Measurements from ENCODE around the gene NPBWR2.

Gene NPBWR2

GRCh38 chr20:64105846-64106434 is 1.4 kb downstream of the NPBWR2 start:
- Histone ChIP-seq H3K27me3 (ENCODE audit: insufficient read depth, poor library complexity, severe bottlenecking) (peaks cover 6% of the 10 kb centered on the region), H3K27ac (replicated peaks) (no peak overlapping the region), H3K4me3 (replicated peaks; ENCODE audit: insufficient read depth, low read length) (no peak overlapping the region)
- no peak for DNase-seq (ENCODE audit: low read depth in 1 of 2, low spot score in 1 of 2)
- TF ChIP-seq CTCF (IDR thresholded peaks at IDR 0.05; ENCODE audit: insufficient read depth, low read length): no peak
- TF ChIP-seq, protein P1, sequence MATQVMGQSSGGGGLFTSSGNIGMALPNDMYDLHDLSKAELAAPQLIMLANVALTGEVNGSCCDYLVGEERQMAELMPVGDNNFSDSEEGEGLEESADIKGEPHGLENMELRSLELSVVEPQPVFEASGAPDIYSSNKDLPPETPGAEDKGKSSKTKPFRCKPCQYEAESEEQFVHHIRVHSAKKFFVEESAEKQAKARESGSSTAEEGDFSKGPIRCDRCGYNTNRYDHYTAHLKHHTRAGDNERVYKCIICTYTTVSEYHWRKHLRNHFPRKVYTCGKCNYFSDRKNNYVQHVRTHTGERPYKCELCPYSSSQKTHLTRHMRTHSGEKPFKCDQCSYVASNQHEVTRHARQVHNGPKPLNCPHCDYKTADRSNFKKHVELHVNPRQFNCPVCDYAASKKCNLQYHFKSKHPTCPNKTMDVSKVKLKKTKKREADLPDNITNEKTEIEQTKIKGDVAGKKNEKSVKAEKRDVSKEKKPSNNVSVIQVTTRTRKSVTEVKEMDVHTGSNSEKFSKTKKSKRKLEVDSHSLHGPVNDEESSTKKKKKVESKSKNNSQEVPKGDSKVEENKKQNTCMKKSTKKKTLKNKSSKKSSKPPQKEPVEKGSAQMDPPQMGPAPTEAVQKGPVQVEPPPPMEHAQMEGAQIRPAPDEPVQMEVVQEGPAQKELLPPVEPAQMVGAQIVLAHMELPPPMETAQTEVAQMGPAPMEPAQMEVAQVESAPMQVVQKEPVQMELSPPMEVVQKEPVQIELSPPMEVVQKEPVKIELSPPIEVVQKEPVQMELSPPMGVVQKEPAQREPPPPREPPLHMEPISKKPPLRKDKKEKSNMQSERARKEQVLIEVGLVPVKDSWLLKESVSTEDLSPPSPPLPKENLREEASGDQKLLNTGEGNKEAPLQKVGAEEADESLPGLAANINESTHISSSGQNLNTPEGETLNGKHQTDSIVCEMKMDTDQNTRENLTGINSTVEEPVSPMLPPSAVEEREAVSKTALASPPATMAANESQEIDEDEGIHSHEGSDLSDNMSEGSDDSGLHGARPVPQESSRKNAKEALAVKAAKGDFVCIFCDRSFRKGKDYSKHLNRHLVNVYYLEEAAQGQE (IDR thresholded peaks at IDR 0.05; ENCODE audit: insufficient replicate concordance, low read depth): no peak
- TF ChIP-seq GABPA (IDR thresholded peaks at IDR 0.05; ENCODE audit: low read depth): no peak
- TF ChIP-seq SPI1 (IDR thresholded peaks at IDR 0.05; ENCODE audit: borderline replicate concordance, low read depth): no peak
- TF ChIP-seq POLR2AphosphoS5 (IDR thresholded peaks at IDR 0.05; ENCODE audit: low read depth): no peak

DNA sequence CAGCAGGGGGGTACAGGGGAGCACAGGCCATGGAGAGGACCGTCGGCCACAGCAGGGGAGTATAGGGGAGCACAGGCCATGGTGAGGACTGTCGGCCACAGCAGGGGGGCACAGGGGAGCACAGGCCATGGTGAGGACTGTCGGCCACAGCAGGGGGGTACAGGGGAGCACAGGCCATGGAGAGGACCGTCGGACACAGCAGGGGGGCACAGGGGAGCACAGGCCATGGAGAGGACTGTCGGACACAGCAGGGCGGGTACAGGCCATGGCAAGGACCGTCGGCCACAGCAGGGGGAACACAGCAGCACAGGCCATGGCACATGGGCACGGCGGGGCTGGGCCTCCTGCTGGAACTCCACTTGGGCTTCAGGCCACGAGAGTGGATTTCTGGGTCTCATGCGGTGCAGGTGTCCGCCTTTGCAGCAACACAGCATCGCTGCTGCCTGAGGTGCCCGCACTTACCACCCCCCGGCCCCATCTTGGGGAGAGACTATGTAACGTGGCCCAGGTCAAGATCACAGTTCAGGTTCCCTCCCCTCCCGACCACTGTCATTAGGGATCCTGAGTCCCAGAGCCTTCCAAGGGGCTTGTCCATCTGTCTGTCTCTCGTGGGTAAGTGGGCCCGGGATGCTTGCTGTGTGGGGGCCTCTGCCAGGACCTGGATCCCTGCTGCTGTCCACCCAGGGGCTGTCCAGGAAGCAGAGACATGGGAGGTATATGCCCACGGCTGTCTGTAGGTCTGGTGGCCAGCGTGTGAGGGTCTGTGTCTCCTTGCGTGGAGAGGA is 2.5 kb downstream of the NPBWR2 start:
- H3K4me3 ChIP-seq (replicated peaks; ENCODE audit: insufficient read depth, low read length): no peak overlapping the region
- no peak for DNase-seq (ENCODE audit: low read depth in 1 of 2, low spot score in 1 of 2)
- TF ChIP-seq POLR2AphosphoS5 (IDR thresholded peaks at IDR 0.05; ENCODE audit: low read depth): no peak
- TF ChIP-seq SPI1 (IDR thresholded peaks at IDR 0.05; ENCODE audit: borderline replicate concordance, low read depth): no peak
- TF ChIP-seq, protein P1 (IDR thresholded peaks at IDR 0.05; ENCODE audit: insufficient replicate concordance, low read depth): no peak
- TF ChIP-seq GABPA (IDR thresholded peaks at IDR 0.05; ENCODE audit: low read depth): no peak
- TF ChIP-seq CTCF (IDR thresholded peaks at IDR 0.05; ENCODE audit: insufficient read depth, low read length): no peak
- H3K27ac ChIP-seq (replicated peaks): no peak overlapping the region
- H3K27me3 ChIP-seq (ENCODE audit: insufficient read depth, poor library complexity, severe bottlenecking): peaks cover 6% of the 10 kb centered on the region

DNA sequence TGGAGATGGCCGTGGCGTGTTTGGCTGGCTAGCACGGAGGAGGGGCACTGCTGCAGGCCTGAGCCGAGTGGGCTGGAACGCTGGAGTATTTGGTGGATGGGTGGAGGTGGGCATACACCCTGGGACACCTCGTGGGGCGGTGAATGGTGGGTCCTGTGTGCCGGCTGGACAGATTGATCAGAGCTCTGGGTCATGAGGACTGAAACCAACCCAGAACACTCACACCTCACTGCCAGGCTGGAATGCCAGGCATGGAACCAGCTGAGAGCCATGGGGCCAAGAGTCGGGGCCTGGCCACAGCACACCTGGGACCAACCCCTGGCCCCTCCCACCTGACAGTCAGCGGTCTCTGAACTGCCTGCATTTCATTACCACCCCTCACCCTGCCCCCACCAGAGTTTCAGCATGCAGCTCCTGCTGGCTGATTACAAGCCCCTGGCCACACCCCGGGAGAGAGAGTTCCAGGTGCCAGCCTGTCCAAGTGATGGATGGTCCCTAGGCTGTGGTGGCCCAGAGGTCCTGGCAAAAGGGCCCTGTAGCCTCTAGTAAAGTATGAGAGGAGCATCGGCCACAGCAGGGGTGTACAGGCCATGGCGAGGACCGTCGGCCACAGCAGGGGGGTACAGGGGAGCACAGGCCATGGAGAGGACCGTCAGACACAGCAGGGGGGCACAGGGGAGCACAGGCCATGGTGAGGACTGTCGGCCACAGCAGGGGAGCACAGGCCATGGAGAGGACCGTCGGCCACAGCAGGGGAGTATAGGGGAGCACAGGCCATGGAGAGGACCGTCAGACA is 3.3 kb downstream of the NPBWR2 start:
- Histone ChIP-seq H3K27me3 (ENCODE audit: insufficient read depth, poor library complexity, severe bottlenecking) (peaks cover 6% of the 10 kb centered on the region), H3K4me3 (replicated peaks; ENCODE audit: insufficient read depth, low read length) (no peak overlapping the region), H3K27ac (replicated peaks) (no peak overlapping the region)
- no peak for DNase-seq (ENCODE audit: low read depth in 1 of 2, low spot score in 1 of 2)
- TF ChIP-seq, protein P1 (IDR thresholded peaks at IDR 0.05; ENCODE audit: insufficient replicate concordance, low read depth): no peak
- TF ChIP-seq POLR2AphosphoS5 (IDR thresholded peaks at IDR 0.05; ENCODE audit: low read depth) (no peak), CTCF (IDR thresholded peaks at IDR 0.05; ENCODE audit: insufficient read depth, low read length) (no peak), GABPA (IDR thresholded peaks at IDR 0.05; ENCODE audit: low read depth) (no peak), SPI1 (IDR thresholded peaks at IDR 0.05; ENCODE audit: borderline replicate concordance, low read depth) (no peak)

All from HL-60 (cell line).